Liver (tissue), 3 donors: ENCODE data around the gene CCR8.

Source experiments
- EGR1 ChIP-seq, 2 donors: IDR thresholded peaks; 2 replicates each; pipeline ENCODE4 v1.6.1; 2016 to 2018; ENCODE audit warnings: antibody characterized with exemption in 2 of 2, low read depth in 2 of 2
- FOXA1 ChIP-seq: IDR thresholded peaks from 2 replicates; pipeline ENCODE4 v1.6.1; 2016; ENCODE audit warnings: antibody characterized with exemption
- GABPA ChIP-seq, 2 donors: IDR thresholded peaks in 1 of 2; conservative IDR thresholded peaks in 1 of 2; 2 replicates each; pipeline ENCODE4 v1.6.1; 2016; ENCODE audit warnings: antibody characterized with exemption in 2 of 2, mild to moderate bottlenecking in 1 of 2, moderate library complexity in 1 of 2
- NR2F2 ChIP-seq: IDR thresholded peaks from 2 replicates; pipeline ENCODE4 v1.6.1; 2016; ENCODE audit warnings: antibody characterized with exemption
- RXRA ChIP-seq, 2 donors: IDR thresholded peaks; 2 replicates each; pipeline ENCODE4 v1.6.1; 2017 to 2018; ENCODE audit warnings: antibody characterized with exemption in 2 of 2, mild to moderate bottlenecking in 1 of 2
- SP1 ChIP-seq: IDR thresholded peaks from 2 replicates; pipeline ENCODE4 v1.6.1; 2018; ENCODE audit warnings: antibody characterized with exemption, mild to moderate bottlenecking
- TAF1 ChIP-seq: conservative IDR thresholded peaks from 2 replicates; pipeline ENCODE4 v1.6.1; 2016; ENCODE audit warnings: antibody characterized with exemption, mild to moderate bottlenecking
- YY1 ChIP-seq: IDR thresholded peaks from 2 replicates; pipeline ENCODE4 v1.6.1; 2016; ENCODE audit warnings: antibody characterized with exemption, mild to moderate bottlenecking
- TF ChIP-seq, protein P1 (sequence below): fragments of 150-350 bp; IDR thresholded peaks from 2 replicates; pipeline ENCODE4 v1.5.1; 2017; ENCODE audit warnings: improper control_type of control experiment, low read depth, low read length; ENCODE audit not compliant: missing input control
- TF ChIP-seq, protein P2 (sequence below): IDR thresholded peaks from 2 replicates; pipeline ENCODE4 v1.6.1; 2016; ENCODE audit warnings: antibody characterized with exemption
- TF ChIP-seq, protein P3 (sequence below): IDR thresholded peaks from 2 replicates; pipeline ENCODE4 v1.6.1; 2016; ENCODE audit warnings: antibody characterized with exemption, mild to moderate bottlenecking
- TF ChIP-seq, protein P4 (sequence below): IDR thresholded peaks from 2 replicates; pipeline ENCODE4 v1.6.1; 2016; ENCODE audit warnings: antibody characterized with exemption
- TF ChIP-seq, protein P5 (sequence below): IDR thresholded peaks from 2 replicates; pipeline ENCODE4 v1.6.1; 2016; ENCODE audit warnings: antibody characterized with exemption
- donor health status: healthy.
- donor health status: healthy.

DNA sequence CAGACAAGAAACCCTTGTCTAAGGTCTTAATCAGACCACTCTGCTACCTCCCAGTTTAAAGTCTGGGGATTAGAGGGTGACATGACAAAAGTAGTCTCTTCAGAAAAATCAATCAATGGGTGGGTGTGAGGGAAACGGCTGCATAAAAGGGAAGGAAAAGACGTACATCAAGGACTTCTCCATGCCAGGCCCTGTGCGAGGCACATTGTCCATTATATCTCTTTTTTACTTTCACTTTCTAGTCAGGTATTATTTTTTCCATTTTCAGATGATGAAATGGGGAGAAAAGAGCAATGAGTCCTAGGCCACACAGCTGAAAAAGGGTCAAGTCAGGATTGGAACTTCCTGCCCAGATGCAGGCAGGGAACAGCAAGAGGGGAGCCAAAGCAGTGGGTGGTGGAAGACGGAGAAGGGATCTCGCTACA lies 45.0 kb upstream of the CCR8 start:
- TF ChIP-seq, protein P1, sequence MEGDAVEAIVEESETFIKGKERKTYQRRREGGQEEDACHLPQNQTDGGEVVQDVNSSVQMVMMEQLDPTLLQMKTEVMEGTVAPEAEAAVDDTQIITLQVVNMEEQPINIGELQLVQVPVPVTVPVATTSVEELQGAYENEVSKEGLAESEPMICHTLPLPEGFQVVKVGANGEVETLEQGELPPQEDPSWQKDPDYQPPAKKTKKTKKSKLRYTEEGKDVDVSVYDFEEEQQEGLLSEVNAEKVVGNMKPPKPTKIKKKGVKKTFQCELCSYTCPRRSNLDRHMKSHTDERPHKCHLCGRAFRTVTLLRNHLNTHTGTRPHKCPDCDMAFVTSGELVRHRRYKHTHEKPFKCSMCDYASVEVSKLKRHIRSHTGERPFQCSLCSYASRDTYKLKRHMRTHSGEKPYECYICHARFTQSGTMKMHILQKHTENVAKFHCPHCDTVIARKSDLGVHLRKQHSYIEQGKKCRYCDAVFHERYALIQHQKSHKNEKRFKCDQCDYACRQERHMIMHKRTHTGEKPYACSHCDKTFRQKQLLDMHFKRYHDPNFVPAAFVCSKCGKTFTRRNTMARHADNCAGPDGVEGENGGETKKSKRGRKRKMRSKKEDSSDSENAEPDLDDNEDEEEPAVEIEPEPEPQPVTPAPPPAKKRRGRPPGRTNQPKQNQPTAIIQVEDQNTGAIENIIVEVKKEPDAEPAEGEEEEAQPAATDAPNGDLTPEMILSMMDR: no peak
- TF ChIP-seq, protein P2, sequence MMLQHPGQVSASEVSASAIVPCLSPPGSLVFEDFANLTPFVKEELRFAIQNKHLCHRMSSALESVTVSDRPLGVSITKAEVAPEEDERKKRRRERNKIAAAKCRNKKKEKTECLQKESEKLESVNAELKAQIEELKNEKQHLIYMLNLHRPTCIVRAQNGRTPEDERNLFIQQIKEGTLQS: no peak
- TF ChIP-seq, protein P3, sequence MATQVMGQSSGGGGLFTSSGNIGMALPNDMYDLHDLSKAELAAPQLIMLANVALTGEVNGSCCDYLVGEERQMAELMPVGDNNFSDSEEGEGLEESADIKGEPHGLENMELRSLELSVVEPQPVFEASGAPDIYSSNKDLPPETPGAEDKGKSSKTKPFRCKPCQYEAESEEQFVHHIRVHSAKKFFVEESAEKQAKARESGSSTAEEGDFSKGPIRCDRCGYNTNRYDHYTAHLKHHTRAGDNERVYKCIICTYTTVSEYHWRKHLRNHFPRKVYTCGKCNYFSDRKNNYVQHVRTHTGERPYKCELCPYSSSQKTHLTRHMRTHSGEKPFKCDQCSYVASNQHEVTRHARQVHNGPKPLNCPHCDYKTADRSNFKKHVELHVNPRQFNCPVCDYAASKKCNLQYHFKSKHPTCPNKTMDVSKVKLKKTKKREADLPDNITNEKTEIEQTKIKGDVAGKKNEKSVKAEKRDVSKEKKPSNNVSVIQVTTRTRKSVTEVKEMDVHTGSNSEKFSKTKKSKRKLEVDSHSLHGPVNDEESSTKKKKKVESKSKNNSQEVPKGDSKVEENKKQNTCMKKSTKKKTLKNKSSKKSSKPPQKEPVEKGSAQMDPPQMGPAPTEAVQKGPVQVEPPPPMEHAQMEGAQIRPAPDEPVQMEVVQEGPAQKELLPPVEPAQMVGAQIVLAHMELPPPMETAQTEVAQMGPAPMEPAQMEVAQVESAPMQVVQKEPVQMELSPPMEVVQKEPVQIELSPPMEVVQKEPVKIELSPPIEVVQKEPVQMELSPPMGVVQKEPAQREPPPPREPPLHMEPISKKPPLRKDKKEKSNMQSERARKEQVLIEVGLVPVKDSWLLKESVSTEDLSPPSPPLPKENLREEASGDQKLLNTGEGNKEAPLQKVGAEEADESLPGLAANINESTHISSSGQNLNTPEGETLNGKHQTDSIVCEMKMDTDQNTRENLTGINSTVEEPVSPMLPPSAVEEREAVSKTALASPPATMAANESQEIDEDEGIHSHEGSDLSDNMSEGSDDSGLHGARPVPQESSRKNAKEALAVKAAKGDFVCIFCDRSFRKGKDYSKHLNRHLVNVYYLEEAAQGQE: no peak
- no peak for TF ChIP-seq TAF1
- TF ChIP-seq SP1: peak; percentile 24
- TF ChIP-seq, protein P4, sequence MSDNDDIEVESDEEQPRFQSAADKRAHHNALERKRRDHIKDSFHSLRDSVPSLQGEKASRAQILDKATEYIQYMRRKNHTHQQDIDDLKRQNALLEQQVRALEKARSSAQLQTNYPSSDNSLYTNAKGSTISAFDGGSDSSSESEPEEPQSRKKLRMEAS: no peak
- no peak for TF ChIP-seq FOXA1
- TF ChIP-seq YY1: no peak
- no peak for TF ChIP-seq NR2F2
- TF ChIP-seq RXRA (IDR thresholded peaks at IDR 0.05): peak; percentile 80 to 81
- TF ChIP-seq, protein P5, sequence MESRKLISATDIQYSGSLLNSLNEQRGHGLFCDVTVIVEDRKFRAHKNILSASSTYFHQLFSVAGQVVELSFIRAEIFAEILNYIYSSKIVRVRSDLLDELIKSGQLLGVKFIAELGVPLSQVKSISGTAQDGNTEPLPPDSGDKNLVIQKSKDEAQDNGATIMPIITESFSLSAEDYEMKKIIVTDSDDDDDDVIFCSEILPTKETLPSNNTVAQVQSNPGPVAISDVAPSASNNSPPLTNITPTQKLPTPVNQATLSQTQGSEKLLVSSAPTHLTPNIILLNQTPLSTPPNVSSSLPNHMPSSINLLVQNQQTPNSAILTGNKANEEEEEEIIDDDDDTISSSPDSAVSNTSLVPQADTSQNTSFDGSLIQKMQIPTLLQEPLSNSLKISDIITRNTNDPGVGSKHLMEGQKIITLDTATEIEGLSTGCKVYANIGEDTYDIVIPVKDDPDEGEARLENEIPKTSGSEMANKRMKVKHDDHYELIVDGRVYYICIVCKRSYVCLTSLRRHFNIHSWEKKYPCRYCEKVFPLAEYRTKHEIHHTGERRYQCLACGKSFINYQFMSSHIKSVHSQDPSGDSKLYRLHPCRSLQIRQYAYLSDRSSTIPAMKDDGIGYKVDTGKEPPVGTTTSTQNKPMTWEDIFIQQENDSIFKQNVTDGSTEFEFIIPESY: no peak
- no peak for TF ChIP-seq GABPA (IDR thresholded peaks at IDR 0.05 in 1 of 2, conservative IDR thresholded peaks at IDR 0.05 in 1 of 2)
- no peak for TF ChIP-seq EGR1 (IDR thresholded peaks at IDR 0.05; ENCODE audit: low read depth in 2 of 2)
